GM21360 (cell line): ENCODE data around the gene RABIF.
"Not testable (repeated sequence)": the region's sequence is repeated elsewhere in the genome, so short reads cannot be mapped to it uniquely, and the experiment has no call there.

Source experiments
- ATAC-seq: cut with Tn5 transposase; IDR thresholded peaks from one replicate; pipeline ENCODE4 v1.9.1; 2021; ENCODE audit warnings: mild to moderate bottlenecking, moderate library complexity; ENCODE audit not compliant: unreplicated experiment

Gene RABIF

DNA sequence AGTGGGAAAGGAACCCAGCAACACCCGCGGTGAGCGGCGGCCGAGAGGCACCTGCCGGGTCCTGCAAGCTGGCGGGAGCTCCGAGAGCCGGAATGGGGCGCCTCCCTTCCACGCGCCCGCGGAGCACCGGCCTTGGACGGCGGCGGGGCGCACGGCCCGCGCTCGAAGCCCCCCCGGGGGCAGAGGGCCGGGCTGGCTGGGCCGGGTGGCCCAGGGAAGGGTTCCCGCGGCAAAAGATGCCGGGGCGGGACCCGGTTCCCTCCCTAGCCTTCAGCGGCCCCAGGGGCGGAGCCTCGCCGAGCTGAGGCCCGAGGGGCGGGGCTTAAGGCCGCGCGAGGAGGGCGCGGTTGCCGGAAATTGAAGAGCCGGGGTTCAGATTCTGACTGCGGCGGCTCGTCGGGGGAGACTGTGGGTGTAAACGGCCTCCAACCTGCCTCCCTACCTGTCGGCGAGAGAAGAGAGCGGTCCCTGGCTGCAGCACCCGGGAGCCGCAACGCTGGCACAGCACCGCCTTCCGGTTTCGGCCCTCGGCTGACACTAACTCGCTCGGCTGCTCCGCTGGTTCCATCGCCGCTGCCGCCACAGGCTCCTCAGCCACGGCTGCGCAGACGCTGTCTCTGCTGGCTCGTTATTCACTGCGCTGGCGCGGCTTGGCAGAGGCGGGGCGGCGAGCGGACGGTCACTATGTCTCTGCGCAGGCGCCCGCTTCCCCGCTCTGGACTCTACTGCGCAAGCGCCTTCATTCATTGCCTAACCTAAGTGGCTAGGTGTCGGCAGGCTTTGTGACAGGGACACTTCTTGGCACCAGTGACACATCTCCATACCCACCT lies at the start of gene RABIF:
TSS of gene RABIF (minus strand) at position 619 of the 830 bp plus-strand sequence. CDS start at position 568, 51 bp downstream.
- ATAC-seq: peak; percentile 88

DNA sequence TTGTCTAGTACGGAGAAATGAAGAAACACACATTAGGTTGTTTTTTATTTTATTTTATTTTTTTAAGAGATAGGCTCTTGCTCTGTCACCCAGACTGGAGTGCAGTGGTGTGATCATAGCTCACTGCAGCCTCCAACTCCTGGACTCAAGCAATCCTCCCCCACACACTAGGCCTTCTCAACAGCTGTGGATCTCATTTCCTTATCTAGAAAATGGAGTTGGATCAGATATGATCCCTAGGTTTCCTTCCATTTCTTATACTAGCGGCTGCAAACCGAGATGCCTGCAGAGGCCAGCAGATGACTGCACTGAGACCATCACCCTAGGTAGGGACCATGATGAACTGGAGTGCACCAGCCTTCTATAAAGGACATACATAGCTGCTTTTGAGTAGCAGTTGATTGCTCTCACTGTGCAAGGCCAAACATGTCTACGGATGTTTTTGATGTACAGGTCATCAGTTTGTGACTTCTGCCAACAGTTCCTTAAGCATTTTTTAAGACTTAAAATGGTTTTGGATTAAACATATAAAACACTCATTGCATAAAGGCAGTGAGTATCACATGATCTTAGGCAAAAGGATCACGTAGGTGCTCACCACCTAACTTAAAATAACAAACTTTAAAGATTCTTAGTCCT lies 49.5 kb upstream of the RABIF start:
- ATAC-seq: no peak

DNA sequence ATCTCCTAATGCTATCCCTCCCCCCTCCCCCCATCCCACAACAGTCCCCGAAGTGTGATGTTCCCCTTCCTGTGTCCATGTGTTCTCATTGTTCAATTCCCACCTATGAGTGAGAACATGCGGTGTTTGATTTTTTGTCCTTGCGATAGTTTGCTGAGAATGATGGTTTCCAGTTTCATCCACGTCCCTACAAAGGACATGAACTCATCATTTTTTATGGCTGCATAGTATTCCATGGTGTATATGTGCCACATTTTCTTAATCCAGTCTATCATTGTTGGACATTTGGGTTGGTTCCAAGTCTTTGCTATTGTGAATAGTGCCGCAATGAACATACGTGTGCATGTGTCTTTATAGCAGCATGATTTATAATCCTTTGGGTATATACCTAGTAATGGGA lies 47.5 kb upstream of the RABIF start:
- not testable (repeated sequence) for ATAC-seq

DNA sequence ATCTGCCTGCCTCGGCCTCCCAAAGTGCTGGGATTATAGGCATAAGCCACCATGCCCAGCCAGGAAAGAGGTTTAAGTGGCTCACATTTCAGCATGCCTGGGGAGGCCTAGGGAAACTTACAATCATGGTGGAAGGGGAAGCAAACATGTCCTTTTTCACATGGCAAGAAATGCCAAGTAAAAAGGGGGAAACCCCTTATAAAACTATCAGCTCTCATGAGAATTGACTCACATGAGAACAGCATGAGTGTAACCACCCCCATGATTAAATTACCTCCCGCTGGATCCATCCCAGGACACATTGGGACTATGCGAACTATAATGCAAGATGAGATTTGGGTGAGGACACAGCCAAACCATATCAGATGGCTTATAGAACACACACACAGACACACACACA lies 46.9 kb upstream of the RABIF start:
- no peak for ATAC-seq

DNA sequence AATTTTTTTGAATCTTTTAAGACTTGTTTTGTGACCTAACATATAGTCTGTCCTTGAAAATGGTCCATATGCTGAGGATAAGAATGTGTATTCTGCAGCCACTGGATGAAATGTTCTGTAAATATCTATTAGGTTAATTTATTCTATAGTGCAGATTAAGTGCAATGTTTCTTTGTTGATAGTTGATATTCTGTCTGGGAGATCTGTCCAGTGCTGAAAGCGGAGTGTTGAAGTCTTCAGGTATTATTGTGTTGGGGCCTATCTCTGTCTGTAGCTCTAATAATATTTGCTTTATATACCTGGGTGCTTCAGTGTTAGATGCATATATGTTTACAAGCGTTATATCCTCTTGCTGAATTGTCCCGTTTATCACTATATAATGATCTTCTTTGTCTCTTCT lies 45.8 kb upstream of the RABIF start:
- ATAC-seq: no peak

DNA sequence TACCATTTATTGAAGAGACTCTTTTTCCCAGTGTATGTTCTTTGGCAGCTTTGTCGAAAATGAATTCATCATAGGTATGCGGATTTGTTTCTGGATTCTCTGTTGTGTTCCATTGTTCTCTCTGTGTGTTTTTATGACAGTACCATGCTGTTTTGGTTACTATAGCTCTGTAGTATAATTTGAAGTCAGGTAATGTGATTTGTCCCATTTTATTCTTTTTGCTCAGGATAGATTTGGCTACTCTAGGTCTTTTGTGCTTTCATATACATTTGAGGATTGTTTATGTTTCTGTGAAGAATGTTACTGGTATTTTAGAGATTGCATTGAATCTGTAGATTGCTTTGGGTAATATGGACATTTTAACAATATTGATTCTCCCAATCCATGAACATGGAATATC lies 43.5 kb upstream of the RABIF start:
- ATAC-seq: no peak

DNA sequence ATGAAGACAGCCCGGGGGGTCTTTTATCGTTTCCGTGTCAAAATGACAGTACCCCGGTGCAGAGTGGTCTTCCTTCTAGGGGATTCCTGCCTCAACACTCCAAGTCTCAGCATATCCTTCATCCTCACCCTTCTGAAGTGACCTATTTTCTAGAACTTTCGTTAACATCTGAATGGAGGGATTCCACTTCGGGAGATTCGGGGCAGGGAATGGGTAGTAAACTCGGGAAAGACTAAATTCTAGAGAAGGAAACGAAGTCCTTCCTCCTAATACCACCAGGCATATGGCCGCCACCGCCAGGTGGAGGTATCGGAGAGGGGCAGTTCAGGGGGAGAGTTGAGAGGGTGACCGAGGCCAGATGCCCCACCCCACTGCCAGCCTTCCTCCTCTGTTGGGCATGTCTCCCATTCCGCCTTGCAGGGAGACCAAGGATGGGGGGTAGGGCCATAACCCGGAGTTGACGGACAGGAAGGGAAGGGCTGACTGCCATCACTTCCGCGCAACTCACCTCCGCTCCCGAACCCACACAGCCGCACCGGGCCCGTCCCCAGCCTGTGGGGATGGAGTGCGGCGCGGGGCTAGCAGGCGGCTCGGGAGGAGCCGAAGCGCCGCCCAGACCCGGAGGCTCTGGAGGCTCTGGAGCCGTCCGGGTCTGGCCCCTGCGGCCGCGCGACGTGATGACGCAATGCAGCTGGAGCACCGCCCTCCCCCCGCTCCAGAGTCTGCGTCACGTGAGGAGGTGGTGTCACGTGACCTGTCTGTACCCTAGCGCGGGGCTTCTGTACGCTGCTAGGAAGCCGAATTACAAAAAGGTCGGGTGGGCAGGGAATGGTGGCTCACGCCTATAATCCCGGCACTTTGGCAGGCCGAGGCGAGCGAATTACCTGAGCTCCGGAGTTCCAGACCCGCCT lies 37.9 kb upstream of the RABIF start, which contains the start of gene KLHL12:
TSS of gene KLHL12 (minus strand) at position 654 of the 911 bp plus-strand sequence. CDS start 2,072 bp downstream, outside the sequence.
- ATAC-seq: peak; percentile 92

DNA sequence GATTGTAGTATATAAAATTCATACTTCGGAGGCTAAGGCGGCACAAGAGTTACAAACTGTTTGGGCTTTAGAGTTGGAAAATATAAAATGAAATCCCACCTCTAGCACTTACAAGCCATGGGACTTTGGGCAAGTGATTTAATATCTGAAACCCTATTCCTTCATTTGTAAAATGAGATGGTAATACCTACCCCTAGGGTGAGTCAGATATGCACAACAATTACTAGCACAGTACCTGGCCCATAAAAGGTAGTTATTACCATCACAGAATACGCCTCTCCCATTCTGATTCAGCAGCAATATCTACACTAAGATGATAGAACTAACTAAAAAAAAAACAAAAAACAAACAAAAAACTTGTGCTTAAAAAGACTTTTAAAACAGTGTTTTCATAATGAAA lies 34.6 kb upstream of the RABIF start:
- ATAC-seq: no peak

DNA sequence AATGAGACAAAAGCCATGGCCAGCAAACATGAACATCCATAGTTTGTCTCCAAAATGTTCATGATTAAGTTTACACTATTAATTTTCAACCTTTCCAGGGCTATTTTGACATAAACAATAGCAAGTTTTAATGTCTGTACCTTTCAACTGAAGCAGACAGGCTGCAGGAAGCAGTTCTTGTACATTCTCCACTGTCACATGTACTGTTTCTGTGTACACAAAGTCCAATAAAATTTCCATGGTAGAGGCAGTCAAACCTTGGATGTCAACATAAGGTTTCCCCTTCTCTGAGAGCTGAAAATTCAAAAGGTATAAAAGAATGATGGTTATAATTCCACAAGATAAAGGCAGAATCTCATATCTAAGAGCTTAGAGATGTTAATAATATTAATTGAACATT lies 30.7 kb upstream of the RABIF start:
- no peak for ATAC-seq

DNA sequence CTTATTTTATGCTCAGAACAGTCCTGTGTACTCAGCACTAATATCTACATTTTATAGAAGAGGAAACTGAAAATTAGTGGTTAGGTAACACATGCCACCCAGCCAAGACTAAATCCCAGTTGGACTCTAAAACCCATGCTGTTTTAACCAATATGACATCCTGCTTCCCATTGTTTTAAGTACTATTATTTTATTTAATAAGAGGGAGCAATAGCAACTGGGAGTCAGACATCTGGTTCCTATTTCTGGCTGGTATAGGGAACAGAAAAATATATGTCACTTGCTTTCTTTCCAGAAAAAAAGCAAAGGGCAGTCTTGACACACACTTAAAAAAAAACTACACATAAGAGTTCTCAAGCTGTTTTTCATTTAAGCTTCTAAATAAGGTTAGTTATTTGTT lies 26.2 kb upstream of the RABIF start:
- no peak for ATAC-seq

DNA sequence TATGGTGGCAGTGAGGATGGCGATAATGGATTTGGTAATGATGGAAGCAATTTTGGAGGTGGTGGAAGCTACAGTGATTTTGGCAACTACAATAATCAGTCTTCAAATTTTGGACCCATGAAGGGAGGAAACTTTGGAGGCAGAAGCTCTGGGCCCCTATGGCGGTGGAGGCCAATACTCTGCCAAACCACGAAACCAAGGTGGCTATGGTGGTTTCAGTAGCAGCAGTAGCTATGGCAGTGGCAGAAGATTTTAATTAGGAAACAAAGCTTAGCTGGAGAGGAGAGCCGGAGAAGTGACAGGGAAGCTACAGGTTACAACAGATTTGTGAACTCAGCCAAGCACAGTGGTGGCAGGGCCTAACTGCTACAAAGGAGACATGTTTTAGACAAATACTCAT lies 23.5 kb upstream of the RABIF start:
- not testable (repeated sequence) for ATAC-seq

DNA sequence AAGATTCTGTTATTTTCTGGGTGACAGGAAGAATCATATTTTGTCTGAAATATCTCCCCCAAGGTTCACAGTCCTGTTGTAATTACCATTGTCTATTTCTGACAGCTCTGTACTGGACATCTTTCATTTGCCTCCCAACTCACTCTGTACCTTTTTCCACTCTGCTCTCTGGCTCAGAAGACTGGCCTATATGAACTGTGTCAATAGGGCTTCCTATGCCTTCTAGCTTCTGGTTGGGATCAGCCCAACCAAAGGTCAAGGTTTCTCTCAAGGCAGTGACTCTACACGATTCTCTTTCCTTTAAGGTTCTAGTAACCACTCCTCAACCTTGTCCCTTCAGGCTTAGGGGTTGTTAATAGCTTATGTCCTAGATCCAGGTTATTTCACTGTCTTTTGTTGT lies 20.5 kb upstream of the RABIF start:
- no peak for ATAC-seq

DNA sequence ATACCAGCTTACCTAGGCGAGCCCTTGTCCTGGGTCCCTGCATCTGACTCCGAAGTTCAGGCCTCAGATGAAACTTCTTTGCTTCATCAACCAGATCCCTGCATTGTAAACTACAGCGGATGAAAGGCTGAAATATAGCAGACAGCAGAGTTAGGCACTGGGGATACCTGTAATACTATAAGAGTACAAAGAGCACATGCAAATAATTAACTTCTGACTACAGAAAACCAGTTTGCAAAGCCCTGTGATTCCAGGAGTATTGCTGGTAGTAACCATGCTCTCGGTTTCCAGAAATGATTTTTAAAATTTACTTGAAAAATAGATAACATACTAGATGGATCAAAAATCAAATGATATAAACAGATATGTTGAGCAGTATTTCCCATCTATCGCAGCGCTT lies 20.0 kb upstream of the RABIF start:
- ATAC-seq: no peak

DNA sequence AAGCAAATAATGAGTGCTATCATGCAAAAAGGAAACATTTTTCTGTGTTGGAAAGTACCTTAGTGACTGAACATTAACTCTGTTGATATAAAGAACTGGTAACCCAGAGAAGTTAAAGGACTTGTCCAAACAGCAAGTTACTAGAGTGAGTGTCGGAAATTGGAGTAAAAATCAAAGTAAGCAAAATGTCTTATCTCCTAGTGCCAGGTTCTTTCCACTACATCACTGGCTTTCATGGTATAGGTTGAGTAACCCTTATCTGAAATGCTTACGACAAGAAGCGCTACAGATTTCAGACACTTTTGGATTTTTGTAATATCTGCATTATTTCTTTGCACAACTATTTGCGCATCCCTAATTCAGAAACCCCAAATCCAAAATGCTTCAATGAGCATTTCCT lies 16.4 kb upstream of the RABIF start:
- ATAC-seq: no peak

DNA sequence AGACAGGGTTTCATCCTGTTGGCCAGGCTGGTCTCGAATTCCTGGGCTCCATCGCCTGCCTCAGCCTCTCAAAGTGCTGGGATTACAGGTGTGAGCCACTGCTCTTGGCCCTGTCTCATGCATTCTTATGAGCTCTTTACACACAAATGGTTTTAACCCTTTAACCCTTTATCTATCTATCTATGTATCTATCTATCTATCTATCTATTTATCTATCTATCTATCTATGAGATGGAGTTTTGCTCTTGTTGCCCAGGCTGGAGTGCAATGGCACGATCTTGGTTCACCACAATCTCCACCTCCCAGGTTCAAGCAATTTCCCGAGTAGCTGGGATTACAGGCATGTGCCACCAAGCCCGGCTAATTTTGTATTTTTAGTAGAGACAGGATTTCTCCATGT lies 14.9 kb upstream of the RABIF start:
- ATAC-seq: not testable (repeated sequence)

DNA sequence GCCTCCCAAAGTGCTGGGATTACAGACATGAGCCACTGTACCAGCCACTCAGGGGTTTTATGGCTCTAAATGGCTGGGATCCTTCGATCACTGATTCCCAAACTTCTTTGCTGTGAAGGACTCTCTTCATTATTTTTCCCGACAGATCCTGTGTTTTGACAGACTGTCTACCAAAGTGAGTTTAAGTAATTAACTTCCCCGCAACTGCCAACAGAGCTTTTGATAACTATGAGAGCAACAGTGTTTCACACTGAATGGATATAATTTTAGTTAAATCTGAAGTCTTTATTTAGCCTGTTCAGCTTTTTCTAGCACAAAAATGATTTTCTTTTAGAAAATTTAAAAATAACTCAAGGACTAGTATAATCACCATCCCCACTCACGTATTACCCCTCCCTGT lies 12.6 kb upstream of the RABIF start:
- ATAC-seq: no peak

DNA sequence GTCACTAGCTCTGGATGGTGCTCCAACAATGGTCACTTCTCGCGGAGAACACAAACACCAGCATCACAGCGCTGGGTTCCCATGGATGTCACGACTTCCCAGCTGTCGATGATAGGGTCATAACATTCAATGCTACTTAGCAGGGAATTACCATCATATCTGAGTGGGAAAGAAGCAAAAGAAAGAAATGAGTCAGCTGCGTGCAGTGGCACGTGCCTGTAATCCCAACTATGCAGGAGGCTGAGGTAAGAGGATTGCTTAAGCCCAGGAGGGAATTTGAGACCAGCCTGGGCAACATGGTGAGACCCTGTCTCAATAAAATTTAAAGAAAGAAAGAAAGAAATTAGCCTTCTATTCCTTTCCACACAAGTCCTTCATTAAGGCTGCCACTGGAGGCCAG lies 3.6 kb upstream of the RABIF start:
- ATAC-seq: no peak

DNA sequence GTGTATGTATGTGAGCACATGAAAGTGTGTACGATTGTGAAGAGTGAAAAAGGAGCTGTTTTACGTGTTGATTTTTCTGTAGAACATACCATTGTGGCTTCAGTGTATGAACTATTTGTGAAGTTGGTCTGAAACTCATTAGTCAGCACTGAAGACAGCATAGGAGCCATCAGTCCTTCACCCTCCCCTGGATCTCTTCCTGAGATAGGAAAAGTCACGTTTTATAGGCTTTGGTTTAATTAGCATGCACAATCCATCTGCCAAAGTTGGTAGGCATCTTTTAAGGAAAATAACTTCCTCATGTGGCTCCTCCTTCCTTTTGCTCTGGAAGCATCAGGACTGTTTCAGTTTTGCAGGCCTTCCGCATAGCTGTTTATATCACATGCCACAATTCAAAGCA lies 1.4 kb upstream of the RABIF start:
- ATAC-seq: no peak

DNA sequence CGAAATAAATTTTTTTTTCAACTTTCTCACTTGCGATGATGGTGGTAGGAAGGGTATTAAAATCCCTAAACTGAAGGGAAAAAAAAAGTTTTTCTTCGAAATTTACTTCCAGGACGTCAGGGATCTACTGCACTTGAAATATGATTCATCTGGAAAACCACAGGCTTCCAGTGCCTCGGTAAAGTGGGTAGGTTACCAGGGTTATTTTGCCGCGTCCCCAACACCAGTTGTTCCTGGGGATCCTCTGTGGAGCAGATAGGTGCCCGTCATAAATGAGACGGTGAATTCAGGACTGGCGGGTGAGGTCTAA lies 773 bp downstream of the RABIF start:
- no peak for ATAC-seq

DNA sequence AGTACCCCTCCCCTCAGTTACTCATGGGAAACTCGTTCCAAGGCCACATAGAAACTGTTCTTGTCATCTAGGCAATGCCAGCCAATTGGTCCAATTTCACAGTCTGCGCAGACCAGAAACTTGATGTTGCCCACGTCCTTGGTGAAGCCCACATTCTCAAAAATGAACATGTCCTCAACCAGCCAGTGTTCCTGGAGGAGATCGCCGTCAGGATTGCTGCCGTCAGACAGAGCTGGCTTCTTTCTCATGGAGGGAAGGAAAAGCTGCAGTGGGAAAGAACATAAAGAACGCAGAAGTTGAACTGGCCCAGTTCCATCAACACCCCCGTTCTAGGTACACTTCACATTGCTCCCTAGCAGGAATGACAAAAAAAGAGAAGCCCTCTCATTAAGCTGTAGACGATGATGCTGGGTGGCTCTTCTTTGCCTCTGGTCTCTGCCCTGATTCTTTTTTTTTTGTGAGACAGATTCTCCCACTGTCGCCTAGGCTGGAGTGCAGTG lies 7.9 kb downstream of the RABIF start:
- no peak for ATAC-seq

DNA sequence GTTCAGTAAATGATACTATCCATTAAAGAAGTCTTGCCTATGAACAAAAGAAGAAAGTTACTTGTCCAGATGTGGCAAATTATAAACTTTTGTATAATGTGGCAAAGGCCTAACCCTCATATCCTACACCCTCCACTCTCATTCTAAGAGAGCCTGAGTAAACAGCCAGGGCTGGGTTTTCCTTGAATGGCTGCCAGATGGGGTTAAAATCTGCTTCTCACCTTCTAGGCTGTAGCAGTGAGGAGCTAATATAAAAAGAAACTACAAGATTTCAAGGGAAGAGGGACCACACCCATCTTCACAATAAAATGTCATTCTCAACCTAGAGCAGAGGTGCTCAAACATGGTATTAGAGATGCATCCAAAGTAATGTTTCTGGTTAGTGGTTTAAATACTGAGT lies 8.9 kb downstream of the RABIF start:
- ATAC-seq: no peak
